Testis (tissue), 2 donors: ENCODE data around the gene TAAR9.

Experiments
- CTCF ChIP-seq, 3 experiments: fragments of 450-650 bp in 2 of 3; fragments of 200-600 bp in 1 of 3; sonication (generic) in 1 of 3; IDR thresholded peaks; one replicate each; pipeline ENCODE4 v1.5.1; 2016 to 2019; ENCODE audit warnings: antibody characterized with exemption in 3 of 3, mild to moderate bottlenecking in 2 of 3, moderate library complexity in 1 of 3
- POLR2A ChIP-seq: fragments of 450-650 bp; IDR thresholded peaks from one replicate; pipeline ENCODE4 v1.6.1; 2017; ENCODE audit warnings: antibody characterized with exemption, mild to moderate bottlenecking, moderate library complexity

GRCh38 chr6:132524646-132525045 lies 13.4 kb upstream of the TAAR9 start:
- TF ChIP-seq POLR2A, result no peak
- TF ChIP-seq CTCF (IDR thresholded peaks at IDR 0.05), result no peak
